HEK293T (cell line): ENCODE data around the gene TMEM94.

Source experiments
- CTCF ChIA-PET: fragments of 350-600 bp; formaldehyde crosslinking; extraction: SDS; loops from one replicate; lab custom pipeline; 2021; ENCODE audit warnings: antibody characterized with exemption, inconsistent platforms; lab: Yijun Ruan, JAX
- POLR2A ChIA-PET: fragments of 350-600 bp; formaldehyde crosslinking; extraction: SDS; loops from one replicate; lab custom pipeline; 2020; ENCODE audit warnings: antibody characterized with exemption, inconsistent platforms; lab: Yijun Ruan, JAX
- DNase-seq: peaks from one replicate; pipeline ENCODE4 v3.0.0; 2012; ENCODE audit warnings: mixed read lengths; ENCODE audit errors: extremely low spot score
- ARNT ChIP-seq: fragments of 450-650 bp; IDR thresholded peaks from 2 replicates; pipeline ENCODE4 v1.6.1; 2017; ENCODE audit warnings: mild to moderate bottlenecking
- BHLHE40 ChIP-seq: fragments of 450-650 bp; IDR thresholded peaks from 2 replicates; pipeline ENCODE4 v1.6.1; 2016; ENCODE audit warnings: mild to moderate bottlenecking, moderate library complexity, borderline replicate concordance
- CTBP1 ChIP-seq: fragments of 450-650 bp; IDR thresholded peaks from 2 replicates; pipeline ENCODE4 v1.6.1; 2016; ENCODE audit warnings: borderline replicate concordance
- ELF4 ChIP-seq: fragments of 450-650 bp; IDR thresholded peaks from 2 replicates; pipeline ENCODE4 v1.6.1; 2017; ENCODE audit warnings: antibody characterized with exemption
- FOXA1 ChIP-seq: fragments of 450-650 bp; IDR thresholded peaks from 2 replicates; pipeline ENCODE4 v1.6.1; 2016; ENCODE audit warnings: mild to moderate bottlenecking
- FOXK2 ChIP-seq: fragments of 450-650 bp; IDR thresholded peaks from 2 replicates; pipeline ENCODE4 v1.6.1; 2016; ENCODE audit warnings: mild to moderate bottlenecking
- FOXM1 ChIP-seq: fragments of 450-650 bp; IDR thresholded peaks from 2 replicates; pipeline ENCODE4 v1.6.1; 2017; ENCODE audit warnings: mild to moderate bottlenecking, borderline replicate concordance
- HDGF ChIP-seq: fragments of 450-650 bp; IDR thresholded peaks from 2 replicates; pipeline ENCODE4 v1.6.1; 2017; ENCODE audit warnings: antibody characterized with exemption, borderline replicate concordance
- L3MBTL2 ChIP-seq: fragments of 450-650 bp; conservative IDR thresholded peaks from 2 replicates; pipeline ENCODE4 v1.6.1; 2016; ENCODE audit warnings: mild to moderate bottlenecking
- LEF1 ChIP-seq: fragments of 450-650 bp; IDR thresholded peaks from 2 replicates; pipeline ENCODE4 v1.6.1; 2017; ENCODE audit warnings: mild to moderate bottlenecking, borderline replicate concordance
- NFRKB ChIP-seq: fragments of 450-650 bp; IDR thresholded peaks from 2 replicates; pipeline ENCODE4 v1.6.1; 2016; ENCODE audit warnings: mild to moderate bottlenecking, moderate library complexity
- SP1 ChIP-seq: fragments of 450-650 bp; IDR thresholded peaks from 2 replicates; pipeline ENCODE4 v1.6.1; 2017
- SUZ12 ChIP-seq: fragments of 450-650 bp; IDR thresholded peaks from 2 replicates; pipeline ENCODE4 v1.6.1; 2016; ENCODE audit warnings: mild to moderate bottlenecking
- TARDBP ChIP-seq: fragments of 450-650 bp; IDR thresholded peaks from 2 replicates; pipeline ENCODE4 v1.6.1; 2016
- ZNF384 ChIP-seq: fragments of 450-650 bp; IDR thresholded peaks from 2 replicates; pipeline ENCODE4 v1.6.1; 2016
- TF ChIP-seq, protein P1 (sequence below): fragments of 450-650 bp; IDR thresholded peaks from 2 replicates; pipeline ENCODE4 v1.6.1; 2016

TMEM94 gene

DNA sequence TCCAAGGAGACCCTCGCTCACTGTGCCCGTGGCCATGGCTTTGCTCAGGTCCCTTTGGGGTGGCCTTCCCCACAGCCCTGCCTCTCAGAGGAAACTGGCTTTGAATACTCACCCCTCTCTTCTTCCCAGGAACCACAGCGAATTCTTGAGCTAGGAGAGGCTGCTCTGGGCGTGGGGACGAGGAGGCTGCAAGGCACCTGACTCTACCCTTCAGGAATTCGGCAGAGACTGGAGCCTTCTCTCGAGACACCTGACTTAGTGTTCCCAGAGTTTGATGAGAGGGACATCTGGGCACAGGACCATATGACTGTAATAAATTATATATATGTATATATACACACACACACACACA, 75.3 kb downstream of the TMEM94 start:
- CTCF ChIA-PET = no interaction called here
- no peak for TF ChIP-seq ZNF384
- TF ChIP-seq FOXK2 = no peak
- no peak for TF ChIP-seq ELF4
- no peak for TF ChIP-seq BHLHE40
- POLR2A ChIA-PET = no interaction called here
- no peak for DNase-seq

DNA sequence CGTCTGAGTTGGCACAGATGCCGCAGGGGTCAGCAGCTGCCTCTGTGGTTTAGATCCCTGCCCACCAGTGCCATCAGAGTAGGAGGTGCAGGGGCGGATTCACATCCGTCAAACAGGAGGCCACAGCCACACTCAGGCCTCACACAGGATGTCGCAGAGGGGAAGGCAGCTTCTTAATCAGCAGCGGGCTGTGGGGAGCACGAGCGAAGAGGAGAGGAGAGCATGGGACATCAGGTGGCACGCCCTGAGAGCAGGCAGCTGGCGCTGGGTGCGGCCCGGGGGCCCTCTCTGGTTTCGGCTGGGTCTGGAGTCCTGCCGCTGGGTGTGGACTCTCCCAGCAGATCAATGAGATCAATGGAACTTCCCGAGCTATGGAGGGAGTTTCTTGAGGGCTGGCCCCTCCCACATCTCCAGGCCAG, 78.7 kb downstream of the TMEM94 start:
- DNase-seq = no peak
- ChIA-PET POLR2A (interaction anchor here (1.5 kb wide), 2 partner anchors 8 to 10 kb away, joined by 4 to 7 read pairs; partner anchors contain the start of gene LLGL2), CTCF (no interaction called here)
- no peak for TF ChIP-seq SP1
- TF ChIP-seq SUZ12 = no peak
- TF ChIP-seq CTBP1 = no peak
- no peak for TF ChIP-seq HDGF
- TF ChIP-seq ARNT = no peak
- TF ChIP-seq, protein P1, sequence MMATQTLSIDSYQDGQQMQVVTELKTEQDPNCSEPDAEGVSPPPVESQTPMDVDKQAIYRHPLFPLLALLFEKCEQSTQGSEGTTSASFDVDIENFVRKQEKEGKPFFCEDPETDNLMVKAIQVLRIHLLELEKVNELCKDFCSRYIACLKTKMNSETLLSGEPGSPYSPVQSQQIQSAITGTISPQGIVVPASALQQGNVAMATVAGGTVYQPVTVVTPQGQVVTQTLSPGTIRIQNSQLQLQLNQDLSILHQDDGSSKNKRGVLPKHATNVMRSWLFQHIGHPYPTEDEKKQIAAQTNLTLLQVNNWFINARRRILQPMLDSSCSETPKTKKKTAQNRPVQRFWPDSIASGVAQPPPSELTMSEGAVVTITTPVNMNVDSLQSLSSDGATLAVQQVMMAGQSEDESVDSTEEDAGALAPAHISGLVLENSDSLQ = no peak
- TF ChIP-seq L3MBTL2 = no peak
- no peak for TF ChIP-seq ZNF384
- no peak for TF ChIP-seq FOXA1
- TF ChIP-seq LEF1 = no peak
- no peak for TF ChIP-seq ELF4
- no peak for TF ChIP-seq FOXK2
- no peak for TF ChIP-seq NFRKB
- no peak for TF ChIP-seq FOXM1
- no peak for TF ChIP-seq BHLHE40

DNA sequence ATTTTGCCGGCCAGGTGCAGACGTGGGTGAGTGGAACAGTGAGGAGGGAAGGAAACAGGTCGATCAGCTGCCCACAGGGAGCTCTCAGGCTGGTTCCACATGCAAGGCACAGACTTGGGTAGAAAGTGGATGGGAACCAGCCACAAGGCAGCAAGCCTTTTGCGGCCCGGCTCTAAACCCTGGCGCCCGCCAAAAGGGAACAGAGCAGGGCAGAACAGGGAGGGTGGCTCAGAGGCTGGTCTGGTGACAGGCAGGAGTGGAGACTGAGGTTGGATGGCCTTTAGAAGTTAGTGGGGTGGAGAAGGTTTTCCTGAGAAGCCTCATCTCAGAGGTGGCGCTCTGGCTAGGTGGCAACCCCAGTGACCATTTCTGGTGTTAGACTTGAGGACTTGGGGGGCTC, 79.4 kb downstream of the TMEM94 start:
- POLR2A ChIA-PET = interaction anchor here (1.5 kb wide), 2 partner anchors 9 to 11 kb away, joined by 4 to 7 read pairs; partner anchors contain the start of gene LLGL2
- CTCF ChIA-PET = no interaction called here
- DNase-seq = no peak
- TF ChIP-seq BHLHE40 (no peak), FOXM1 (no peak), CTBP1 (no peak), ELF4 (no peak), HDGF (no peak), SP1 (no peak), ARNT (no peak), SUZ12 (no peak), TARDBP (no peak), FOXK2 (no peak), FOXA1 (no peak), ZNF384 (no peak), L3MBTL2 (no peak), NFRKB (no peak)

DNA sequence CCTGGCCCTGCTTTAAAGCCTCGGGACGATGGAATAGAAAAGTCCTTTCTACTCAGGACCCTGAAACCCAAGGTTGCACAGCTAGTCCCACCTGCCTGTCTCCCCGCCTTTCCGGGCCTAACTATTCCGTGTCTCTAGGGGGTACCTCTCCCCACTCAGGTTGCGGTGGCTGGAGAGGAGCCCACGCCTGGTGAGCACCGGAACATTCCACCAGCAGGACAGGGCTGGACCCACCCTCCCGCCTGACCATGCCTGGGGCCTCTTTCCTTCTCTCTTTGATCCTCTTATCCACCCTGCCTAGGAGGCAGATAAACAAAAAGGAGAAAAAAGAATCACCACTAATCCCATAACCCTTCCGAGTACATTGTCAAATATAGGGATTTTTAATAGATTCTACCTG, 79.9 kb downstream of the TMEM94 start:
- no peak for TF ChIP-seq CTBP1
- TF ChIP-seq SUZ12 = no peak
- TF ChIP-seq FOXK2 = no peak
- no peak for TF ChIP-seq FOXM1
- no peak for TF ChIP-seq FOXA1
- TF ChIP-seq, protein P1 = no peak
- TF ChIP-seq ZNF384 = no peak
- no peak for TF ChIP-seq HDGF
- TF ChIP-seq ELF4 = no peak
- no peak for TF ChIP-seq LEF1
- TF ChIP-seq L3MBTL2 = no peak
- ChIA-PET CTCF (no interaction called here), POLR2A (no interaction called here)
- DNase-seq = no peak

DNA sequence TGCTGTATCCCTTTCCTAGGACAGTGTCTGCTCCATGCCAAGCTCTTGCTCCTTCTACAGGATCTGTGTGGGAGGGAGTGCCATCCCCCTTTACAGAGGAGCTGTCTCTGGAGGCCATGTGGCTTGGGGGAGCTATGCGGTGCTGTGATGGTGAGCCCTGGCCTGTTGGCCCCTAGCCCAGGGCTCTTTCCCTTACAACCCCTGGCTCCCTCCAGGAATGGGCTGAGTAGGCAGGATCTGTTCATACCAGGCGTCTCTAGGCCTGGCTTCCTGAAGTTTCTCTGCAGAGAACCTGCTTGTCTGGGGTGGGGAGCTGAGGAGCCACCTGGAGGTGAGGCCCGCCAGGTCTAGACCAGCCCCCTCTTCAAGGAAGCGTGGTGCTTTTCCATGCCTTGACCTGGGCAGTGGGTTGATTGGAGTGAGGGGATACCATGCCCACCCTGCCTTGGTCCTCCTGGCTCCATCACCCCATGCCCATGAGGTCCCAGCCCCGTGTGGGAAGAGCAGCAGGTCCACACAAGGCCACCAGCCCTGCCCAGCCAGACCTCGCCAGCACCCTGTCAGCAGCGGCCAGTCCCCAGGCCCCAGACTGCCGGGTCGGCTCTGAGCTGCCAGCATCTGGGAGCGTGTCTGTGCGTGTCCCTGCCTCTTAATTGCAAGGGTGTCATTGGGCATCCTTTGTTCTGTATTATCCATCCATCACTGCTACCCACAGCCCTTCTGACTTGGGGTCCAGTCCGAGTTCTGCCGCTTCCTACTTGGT, 83.7 kb downstream of the TMEM94 start:
- TF ChIP-seq NFRKB = no peak
- no peak for TF ChIP-seq FOXA1
- TF ChIP-seq, protein P1 = no peak
- no peak for TF ChIP-seq LEF1
- TF ChIP-seq SP1 = no peak
- TF ChIP-seq SUZ12 = no peak
- CTCF ChIA-PET = no interaction called here
- DNase-seq = no peak
- POLR2A ChIA-PET = interaction anchor here (2.8 kb wide), 1 partner anchor 9 kb away, joined by 8 read pairs; no protein-coding TSS in a partner anchor

DNA sequence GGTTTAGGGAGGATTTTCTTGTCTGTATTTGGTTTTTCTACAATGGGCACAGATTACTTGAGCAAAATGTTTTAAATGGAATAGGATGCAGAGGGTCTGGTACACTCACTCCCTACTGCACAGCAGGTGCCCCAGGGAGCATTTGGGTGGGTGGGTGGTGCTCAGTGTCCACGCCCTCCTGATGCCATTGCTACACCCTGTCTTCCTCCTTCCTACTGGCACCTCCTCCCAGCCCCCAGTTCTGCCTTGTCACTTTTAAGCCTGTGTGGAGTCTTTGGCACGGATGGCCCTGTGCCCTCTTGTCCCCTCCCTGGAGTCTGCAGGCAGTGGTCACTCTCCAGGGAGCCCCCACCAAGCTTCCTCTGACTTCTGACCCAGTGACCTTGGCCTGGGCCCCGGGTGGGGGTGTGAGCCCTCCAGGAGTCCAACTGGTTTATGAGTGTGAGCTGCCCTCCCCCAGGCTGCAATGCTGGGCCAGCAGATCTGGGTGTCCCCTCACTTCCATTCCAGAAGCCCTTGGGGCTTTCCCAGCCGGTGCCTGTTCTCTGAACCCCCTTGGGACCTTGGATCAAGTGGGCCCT, 84.6 kb downstream of the TMEM94 start:
- TF ChIP-seq ARNT (no peak), ZNF384 (no peak), HDGF (no peak), FOXM1 (no peak), ELF4 (no peak), CTBP1 (no peak), SP1 (no peak), FOXA1 (no peak), LEF1 (no peak)
- TF ChIP-seq, protein P1 = no peak
- POLR2A ChIA-PET = interaction anchor here (2.8 kb wide), 1 partner anchor 8 kb away, joined by 8 read pairs; no protein-coding TSS in a partner anchor
- CTCF ChIA-PET = no interaction called here
- DNase-seq = no peak
